GM12878 (cell line): ENCODE results near the gene PLEKHH2. TPM values are rescaled to one million over a fixed set of nuclear protein-coding genes. Genes with fewer than 3 reads are reported as not detected.

Source experiments
- ATAC-seq: fragments of 200-7000 bp; cut with Tn5 transposase; 3 replicates; pipeline ENCODE4 v1.9.1; 2020; ENCODE audit warnings: mild to moderate bottlenecking, moderate library complexity
- BruUV-seq: library from RNA; stranded (reverse); fragments of 400-500 nt; replicated peaks from 2 replicates; lab custom pipeline; 2021; lab: Mats Ljungman, UMichigan
- CTCF ChIA-PET: fragments of 300-600 bp; sonication (Branson Sonifier 250); formaldehyde crosslinking; extraction: SDS; loops from one replicate; lab custom pipeline; 2021; ENCODE audit warnings: inconsistent platforms; lab: Yijun Ruan, JAX
- POLR2A ChIA-PET: fragments of 350-600 bp; formaldehyde crosslinking; extraction: SDS; loops from one replicate; lab custom pipeline; 2021; ENCODE audit warnings: inconsistent platforms; lab: Charles Lee
- RAD21 ChIA-PET: fragments of 300-600 bp; sonication (Branson Sonifier 250); formaldehyde crosslinking; loops from one replicate; lab custom pipeline; 2023; ENCODE audit warnings: antibody characterized with exemption; ENCODE audit not compliant: unreplicated experiment; lab: Charles Lee
- SMC1A ChIA-PET: fragments of 300-600 bp; sonication (Branson Sonifier 250); formaldehyde crosslinking; loops from one replicate; lab custom pipeline; 2023; ENCODE audit not compliant: unreplicated experiment, uncharacterized antibody; lab: Charles Lee
- DNase-seq: peaks from one replicate; pipeline ENCODE4 v3.0.0-alpha.2; 2011; ENCODE audit warnings: low read depth, low spot score
- FAIRE-seq: peaks from 3 replicates; lab custom pipeline; 2011; peaks lifted over from hg19 to GRCh38; lab: Jason Lieb, UNC
- H2AFZ ChIP-seq: 2 replicates; pipeline ENCODE4 v1.6.0; 2011; ENCODE audit warnings: low read depth, low read length, control low read depth; ENCODE audit not compliant: control insufficient read depth
- H3K27ac ChIP-seq: 2 replicates; pipeline ENCODE4 v1.5.1; 2011; ENCODE audit warnings: control low read depth; ENCODE audit not compliant: control insufficient read depth, insufficient read depth
- H3K27me3 ChIP-seq, 2 experiments: replicated peaks in 1 of 2; 2 replicates each; pipeline versions ENCODE4 v1.6.0 to v1.6.1; 2011; ENCODE audit warnings: low read length in 1 of 2; ENCODE audit not compliant: control insufficient read depth in 2 of 2, insufficient read depth in 2 of 2
- H3K36me3 ChIP-seq, 2 experiments: 2 replicates each; pipeline ENCODE4 v1.5.1; 2011; ENCODE audit warnings: low read length in 1 of 2; ENCODE audit not compliant: control insufficient read depth in 2 of 2, insufficient read depth in 2 of 2
- H3K4me1 ChIP-seq: 2 replicates; pipeline ENCODE4 v1.6.1; 2011; ENCODE audit warnings: mild to moderate bottlenecking, low read length, moderate library complexity, mixed read lengths; ENCODE audit not compliant: control insufficient read depth, insufficient read depth
- H3K4me2 ChIP-seq: 2 replicates; pipeline ENCODE4 v1.6.0; 2011; ENCODE audit warnings: control low read depth; ENCODE audit not compliant: control insufficient read depth, insufficient read depth
- H3K4me3 ChIP-seq: fragments of 200-600 bp; sonication (generic); 2 replicates; pipeline ENCODE4 v1.5.1; 2016
- H3K79me2 ChIP-seq: 2 replicates; pipeline ENCODE4 v1.6.0; 2011; ENCODE audit warnings: low read length; ENCODE audit not compliant: control insufficient read depth, insufficient read depth
- H3K9ac ChIP-seq: 2 replicates; pipeline ENCODE4 v1.8.0; 2011; ENCODE audit warnings: low read length, control low read depth, mixed read lengths; ENCODE audit not compliant: control insufficient read depth, insufficient read depth
- H3K9me3 ChIP-seq: replicated peaks from 3 replicates; pipeline ENCODE4 v1.5.1; 2011; ENCODE audit warnings: mild to moderate bottlenecking, low read length; ENCODE audit not compliant: control insufficient read depth, insufficient read depth
- H4K20me1 ChIP-seq: 2 replicates; pipeline ENCODE4 v1.6.0; 2011; ENCODE audit not compliant: control insufficient read depth, insufficient read depth
- CBX3 ChIP-seq: fragments of 200-600 bp; sonication (generic); IDR thresholded peaks from 2 replicates; pipeline ENCODE4 v1.6.1; 2016; ENCODE audit warnings: low read depth, borderline replicate concordance
- CEBPB ChIP-seq, 2 experiments: fragments of 150-350 bp in 1 of 2; IDR thresholded peaks; 2 replicates each; pipeline ENCODE4 v1.6.1; 2012 to 2014; ENCODE audit warnings: low read depth in 2 of 2, low read length in 2 of 2, borderline replicate concordance in 1 of 2, inconsistent platforms in 1 of 2
- KDM1A ChIP-seq: fragments of 200-600 bp; sonication (generic); IDR thresholded peaks from 2 replicates; pipeline ENCODE4 v1.6.1; 2016; ENCODE audit warnings: borderline replicate concordance
- STAT1 ChIP-seq: fragments of 450-650 bp; conservative IDR thresholded peaks from 2 replicates; pipeline ENCODE4 v1.6.1; 2014; ENCODE audit warnings: antibody characterized with exemption, mild to moderate bottlenecking
- SUPT20H ChIP-seq: IDR thresholded peaks from 2 replicates; pipeline ENCODE4 v1.6.1; 2011; ENCODE audit warnings: low read depth, mild to moderate bottlenecking, low read length, moderate library complexity, borderline replicate concordance; ENCODE audit not compliant: control insufficient read depth
- ZBTB4 ChIP-seq: fragments of 450-650 bp; formaldehyde crosslinking; IDR thresholded peaks from 2 replicates; pipeline ENCODE4 v1.4.0; 2022; ENCODE audit warnings: mild to moderate bottlenecking, moderate library complexity
- ZNF687 ChIP-seq: fragments of 450-650 bp; IDR thresholded peaks from 2 replicates; pipeline ENCODE4 v1.6.1; 2017; ENCODE audit warnings: mild to moderate bottlenecking, moderate library complexity
- ZSCAN29 ChIP-seq: fragments of 450-650 bp; IDR thresholded peaks from 2 replicates; pipeline ENCODE4 v1.6.1; 2017; ENCODE audit warnings: mild to moderate bottlenecking, moderate library complexity
- WGBS: methylation state at CpG from one replicate; pipeline ENCODE4 v1.1.6; 2016; ENCODE audit warnings: low lambda C conversion rate; ENCODE audit not compliant: insufficient replicate concordance, insufficient coverage; ENCODE audit errors: missing lambda C conversion rate; 5-methylcytosine and 5-hydroxymethylcytosine counted together
- in situ Hi-C: fragments of 300-500 bp; cut with MboI; formaldehyde crosslinking; loops from 9 replicates; pipeline ENCODE4 v1.14.3; 2018; ENCODE audit warnings: mixed read lengths
- intact Hi-C: fragments of 100-400 bp; cut with micrococcal nuclease; formaldehyde crosslinking; loops from one replicate; pipeline ENCODE4 v1.14.2; 2022; ENCODE audit not compliant: unreplicated experiment
- polyA plus RNA-seq, 11 experiments: library from polyadenylated mRNA; depleted of rRNA in 4 of 11; unstranded in 6 of 11; stranded (reverse) in 5 of 11; fragments of >200 nt; fragmentation: Nextera tagmentation in 4 of 11; fragmentation: Illumina TruSeq in 1 of 11; extraction: Ambion mirVana in 4 of 11; extraction: Trizol in 1 of 11; gene quantifications; 1 replicate in 1 of 11; 2 replicates in 10 of 11; pipeline versions ENCODE4 v1.2.1 to v1.2.3, GENCODE V29; 2011 to 2016; ENCODE audit warnings: inconsistent platforms in 2 of 11, missing spikeins in 2 of 11, low read depth in 1 of 11
- total RNA-seq, 4 experiments: library from RNA; depleted of rRNA in 3 of 4; stranded (reverse); fragments of >200 nt in 3 of 4; fragmentation: Illumina TruSeq in 1 of 4; extraction: Trizol in 1 of 4; gene quantifications; 2 replicates each; pipeline versions ENCODE4 v1.2.1 to v1.2.3, GENCODE V29; 2013 to 2021

Gene PLEKHH2
- total and polyA plus RNA-seq, 10 of the 15 experiments (the other 5 are each of a cell fraction or from before 2014, with no cell fraction given): not detected

GRCh38 chr2:43810452-43810851 lies 173.4 kb downstream of the PLEKHH2 start (continued):
- TF ChIP-seq ZNF687 (no peak), STAT1 (no peak)
- TF ChIP-seq, all 136 proteins: peak for 0

GRCh38 chr2:43810888-43811287 lies 173.8 kb downstream of the PLEKHH2 start:
- DNase-seq (no peak), ATAC-seq (no peak), FAIRE-seq (no peak)
- WGBS: 0% methylated on average over 1 of the region's 1 CpG
- H3K36me3 ChIP-seq: no peaks in the 10 kb centered on the region
- SMC1A ChIA-PET: interaction anchor here (0.6 to 1.1 kb wide), 2 partner anchors 9 to 1644 kb away, joined by 3 read pairs; no protein-coding TSS in a partner anchor
- in situ Hi-C loops (no loop called here), intact Hi-C loops (no loop called here)
- RAD21 ChIA-PET: no interaction called here
- no peaks in the 10 kb centered on the region for H3K4me1 ChIP-seq
- H3K9ac ChIP-seq: no peak overlapping the region
- POLR2A ChIA-PET: no interaction called here
- H2AFZ ChIP-seq: no peak overlapping the region
- no peak overlapping the region for H3K4me2 ChIP-seq
- no peaks in the 10 kb centered on the region for H4K20me1 ChIP-seq
- no peaks in the 10 kb centered on the region for H3K27me3 ChIP-seq
- H3K27ac ChIP-seq: no peak overlapping the region
- no TSS peak for BruUV-seq
- H3K9me3 ChIP-seq: no peaks in the 10 kb centered on the region
- CTCF ChIA-PET: no interaction called here
- no peaks in the 10 kb centered on the region for H3K79me2 ChIP-seq
- TF ChIP-seq ZSCAN29 (no peak), CEBPB (IDR thresholded peaks at IDR 0.05; ENCODE audit: borderline replicate concordance in 1 of 2, low read depth in 2 of 2, low read length in 2 of 2) (no peak), SUPT20H (no peak), CBX3 (no peak), ZBTB4 (CRISPR knock-in tag) (no peak), KDM1A (no peak)
- H3K4me3 ChIP-seq: no peak overlapping the region
